ENCODE results near the gene IRF1.

The IRF1 gene

GRCh38 chr5:132474131-132474723 lies 16.3 kb downstream of the IRF1 start:
- no peak for DNase-seq (ENCODE audit: low read depth)

- DNase-seq (ENCODE audit: low read depth): no peak
Observed at GRCh38 chr5:132473668-132474067, 16.9 kb downstream of the IRF1 start.

DNA sequence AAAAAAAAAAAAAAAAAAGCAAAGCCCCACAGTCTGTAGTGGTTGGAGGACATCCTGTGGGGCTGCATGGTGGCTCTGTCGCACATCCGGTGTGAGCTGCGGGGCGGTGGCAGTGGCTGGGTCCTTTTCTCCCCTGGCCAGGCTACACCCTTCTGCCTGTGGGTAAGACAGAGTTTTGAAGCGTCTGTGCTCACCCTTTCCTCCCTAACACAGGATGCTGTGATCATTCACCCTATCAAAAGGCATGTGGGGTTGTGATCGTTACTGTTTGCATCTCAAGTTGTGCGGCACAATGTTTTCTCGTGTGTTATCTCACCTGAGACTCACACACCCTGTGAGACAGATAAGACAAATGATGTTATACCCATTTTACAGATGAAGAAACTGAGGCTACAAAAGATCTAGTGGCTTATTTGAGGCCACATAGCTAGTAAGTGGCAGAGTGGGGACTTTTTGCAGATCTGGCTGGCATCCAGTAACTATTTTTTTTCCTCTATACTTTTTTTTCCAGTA lies 17.5 kb downstream of the IRF1 start:
- peak; percentile 67 for DNase-seq (ENCODE audit: low read depth)

DNA sequence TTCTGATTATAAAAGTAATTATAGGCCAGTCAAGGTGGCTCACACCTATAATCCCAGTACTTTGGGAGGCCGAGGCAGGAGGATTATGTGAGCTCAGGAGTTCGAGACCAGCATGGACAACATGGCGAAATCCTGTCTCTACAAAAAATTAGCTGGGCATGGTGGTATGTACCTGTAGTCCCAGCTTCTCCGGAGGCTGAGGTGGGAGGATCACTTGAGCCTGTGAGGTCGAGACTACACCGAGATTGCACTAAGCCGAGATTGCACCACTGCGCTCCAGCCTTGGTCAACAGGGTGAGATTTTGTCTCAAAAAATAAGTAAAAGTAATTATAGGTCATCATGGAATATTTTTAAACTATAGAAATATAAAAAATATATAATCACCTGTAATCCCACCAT lies 18.1 kb downstream of the IRF1 start:
- DNase-seq (ENCODE audit: low read depth): no peak

DNA sequence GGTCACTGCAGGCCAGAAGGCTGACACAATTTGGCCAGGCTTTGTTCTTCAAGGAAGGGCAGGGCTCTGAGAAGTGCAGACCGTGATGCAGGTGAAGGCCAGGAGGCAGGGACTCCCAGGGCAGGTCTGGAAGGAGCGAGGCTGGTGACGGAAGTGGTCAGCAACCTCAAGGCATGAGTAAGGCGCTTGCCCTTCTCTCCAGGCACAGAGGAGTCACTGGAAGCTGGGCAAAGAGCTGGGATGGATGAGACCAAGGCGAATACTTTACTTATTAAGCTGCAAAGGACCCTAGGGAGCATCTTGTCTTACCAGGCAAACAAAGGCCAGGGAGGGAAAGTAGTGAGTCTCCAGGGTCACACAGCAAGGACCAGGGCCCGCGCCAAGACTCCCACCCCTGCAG lies 18.6 kb downstream of the IRF1 start:
- DNase-seq (ENCODE audit: low read depth): no peak

DNA sequence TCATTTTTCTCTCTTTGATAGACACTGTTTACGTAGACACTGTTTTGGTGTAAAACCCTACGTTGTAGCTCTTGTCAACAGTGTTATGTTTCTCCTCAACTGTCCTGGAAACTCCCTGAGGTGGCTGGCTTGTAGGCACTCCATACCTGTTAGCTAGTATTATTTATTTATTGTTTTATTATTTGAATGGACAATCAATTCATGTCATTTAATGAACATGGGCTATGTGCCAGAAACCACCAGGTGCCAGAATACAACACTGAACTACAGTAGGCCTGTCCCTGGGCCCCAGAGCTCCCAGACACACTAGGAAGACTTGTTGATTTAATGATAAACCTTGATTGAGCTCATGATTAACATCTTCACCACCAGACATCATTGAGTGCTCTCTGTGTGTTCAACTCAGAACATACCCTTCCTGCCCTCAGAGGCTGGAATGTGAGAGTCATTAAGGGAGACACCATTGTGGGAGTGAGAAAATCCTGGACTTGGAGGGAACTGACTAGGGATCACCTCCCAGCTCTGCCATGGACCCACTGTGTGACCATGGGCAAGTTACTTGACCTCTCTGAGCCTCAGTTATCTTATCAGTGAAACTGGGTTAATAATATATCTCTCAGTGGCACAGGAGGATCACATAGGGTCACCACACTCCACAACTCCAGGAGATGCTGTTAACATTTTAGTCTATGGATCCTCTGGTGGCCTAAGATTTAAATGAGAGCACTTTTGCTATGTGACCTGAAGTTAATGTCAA lies 19.2 kb downstream of the IRF1 start:
- DNase-seq (ENCODE audit: low read depth): no peak

DNA sequence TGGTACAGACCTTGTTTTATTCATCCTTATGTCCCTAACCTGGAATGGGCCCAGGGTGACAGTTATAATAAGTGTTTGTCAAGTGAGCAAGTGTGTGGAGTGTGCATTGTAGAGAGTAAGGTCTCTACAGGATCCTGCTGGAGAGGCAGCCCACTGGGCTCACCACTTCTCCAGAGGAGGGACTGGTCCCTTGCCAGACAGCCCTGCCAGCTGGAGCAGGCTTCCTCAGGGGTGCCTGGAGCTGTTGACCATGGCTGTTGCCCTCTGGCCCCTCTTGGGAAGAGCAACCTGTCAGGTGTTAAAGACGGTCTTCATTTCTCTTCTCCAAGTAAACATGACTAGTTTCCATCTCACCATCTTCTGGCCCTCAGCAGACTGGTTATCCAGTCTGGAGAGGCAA lies 20.0 kb downstream of the IRF1 start:
- no peak for DNase-seq (ENCODE audit: low read depth)

- no peak for DNase-seq (ENCODE audit: low read depth)
Observed at GRCh38 chr5:132470010-132470392, 20.6 kb downstream of the IRF1 start.

GRCh38 chr5:132469380-132470009 lies 21.1 kb downstream of the IRF1 start:
- no peak for DNase-seq (ENCODE audit: low read depth)

GRCh38 chr5:132468656-132469379 lies 21.8 kb downstream of the IRF1 start:
- DNase-seq (ENCODE audit: low read depth): no peak

DNA sequence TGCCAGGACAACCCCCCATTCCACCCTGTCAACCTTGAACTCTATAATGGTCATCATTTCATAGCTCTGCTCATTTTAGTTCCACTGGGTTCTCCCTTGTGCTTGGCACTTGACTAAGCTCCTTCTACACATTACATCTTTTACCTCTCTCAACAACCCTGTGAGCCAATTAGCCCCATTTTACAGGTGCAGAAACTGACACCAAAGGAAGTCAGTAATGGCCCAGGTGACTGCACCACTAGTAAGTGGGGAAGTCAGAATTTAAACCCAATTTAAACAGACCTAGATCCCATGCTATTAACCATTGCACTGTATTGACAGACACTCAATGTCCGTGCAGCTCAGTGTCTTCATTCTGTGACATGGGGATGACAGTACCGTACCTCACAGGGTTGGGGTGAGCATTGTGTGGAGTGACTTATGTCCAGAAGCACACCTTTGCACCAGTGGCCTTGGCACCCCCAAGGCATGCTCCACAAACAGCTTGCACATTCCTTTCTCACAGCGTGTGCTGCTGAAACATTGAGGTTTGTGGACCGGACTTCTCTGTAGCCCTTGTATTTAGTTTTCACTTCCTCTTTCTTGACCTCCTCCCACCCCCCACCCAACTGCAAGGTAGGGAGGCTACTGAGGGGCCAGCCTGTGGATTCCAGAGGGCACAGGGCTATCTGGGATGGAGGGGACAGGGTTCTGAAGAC lies 23.1 kb downstream of the IRF1 start:
- DNase-seq (ENCODE audit: low read depth): no peak

- DNase-seq (ENCODE audit: low read depth): no peak
Observed at GRCh38 chr5:132466433-132467286, 23.9 kb downstream of the IRF1 start.

GRCh38 chr5:132465059-132465707 lies 25.4 kb downstream of the IRF1 start:
- DNase-seq (ENCODE audit: low read depth): no peak

DNA sequence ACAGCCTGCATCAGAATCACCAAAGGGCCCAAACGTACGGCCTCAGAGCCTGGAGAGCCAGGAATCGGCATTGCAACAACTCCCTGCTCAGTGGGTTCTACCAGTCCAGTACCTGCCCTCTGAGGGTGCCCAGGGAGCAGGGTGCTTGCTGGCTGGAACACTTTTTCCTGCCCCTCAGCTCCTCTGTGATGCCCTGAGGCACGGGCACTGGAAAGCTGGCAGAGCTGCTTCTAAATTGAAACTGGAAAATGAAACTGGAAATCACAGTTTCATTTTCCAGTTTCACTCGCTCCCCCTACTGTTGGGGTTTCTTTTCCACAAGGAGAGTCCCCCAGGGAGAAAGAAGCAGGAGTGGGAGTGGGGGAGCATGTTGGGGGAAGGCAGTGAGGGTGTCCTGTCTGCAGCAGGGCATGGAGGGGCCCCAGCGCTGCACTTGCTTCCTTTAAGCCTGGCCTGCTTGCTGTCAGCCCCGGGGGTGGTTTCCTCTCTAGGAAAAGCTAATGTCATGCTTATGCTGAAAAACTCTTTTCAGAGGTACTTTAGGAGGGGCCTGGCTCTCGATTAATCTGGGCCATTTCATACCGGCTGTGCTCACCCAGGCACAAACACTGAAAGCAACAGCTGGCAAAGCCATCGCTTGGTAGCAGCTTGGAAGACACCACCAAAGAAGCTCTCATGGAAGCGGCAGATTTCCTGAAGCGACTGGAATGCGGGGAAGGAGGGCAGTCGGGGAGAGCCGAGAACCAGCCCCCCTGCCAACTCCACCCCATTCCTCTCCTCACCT lies 26.2 kb downstream of the IRF1 start:
- DNase-seq (ENCODE audit: low read depth): no peak

- no peak for DNase-seq (ENCODE audit: low read depth)
Observed at GRCh38 chr5:132463811-132464155, 26.8 kb downstream of the IRF1 start.

- DNase-seq (ENCODE audit: low read depth): no peak
Observed at GRCh38 chr5:132462856-132463745, 27.5 kb downstream of the IRF1 start.

DNA sequence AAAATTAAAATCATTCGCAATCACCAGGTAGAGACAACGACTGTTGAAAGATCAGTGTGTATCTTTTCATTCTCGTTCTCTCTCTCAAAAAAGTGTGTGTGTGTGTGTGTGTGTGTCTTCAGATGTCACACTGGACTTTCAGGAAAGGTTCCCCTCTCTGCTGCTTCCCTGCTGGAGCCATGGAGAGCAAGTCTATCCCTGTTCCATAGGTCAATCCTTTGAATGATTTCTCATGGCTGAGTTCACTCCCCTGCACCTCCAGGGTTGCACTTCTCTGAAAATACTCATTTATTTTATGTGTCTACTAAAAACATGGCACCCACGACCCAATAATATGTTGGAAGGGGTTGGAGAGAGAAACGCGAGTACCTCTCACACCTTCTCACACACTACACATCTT lies 28.2 kb downstream of the IRF1 start:
- DNase-seq (ENCODE audit: low read depth): no peak

- DNase-seq (ENCODE audit: low read depth): no peak
Observed at GRCh38 chr5:132461569-132462070, 29.0 kb downstream of the IRF1 start.
